Lung (tissue), 12 donors: ENCODE results near the gene PAXX. TPM values are rescaled to one million over a fixed set of nuclear protein-coding genes. Genes with fewer than 3 reads are reported as not detected.
"Not testable (repeated sequence)": the region's sequence is repeated elsewhere in the genome, so short reads cannot be mapped to it uniquely, and the experiment has no call there.

Source experiments
- ATAC-seq: fragments of 200-7000 bp; cut with Tn5 transposase; one replicate; pipeline ENCODE4 v1.9.1; 2020; ENCODE audit warnings: moderate number of reproducible peaks; ENCODE audit not compliant: insufficient read depth, low FRiP score
- DNase-seq, 3 donors: peaks; one replicate each; pipeline ENCODE4 v3.0.0-alpha.2; 2013 to 2017
- H3K27ac ChIP-seq, 2 donors: one replicate each; pipeline ENCODE4 v1.5.1; 2013; ENCODE audit warnings: mild to moderate bottlenecking in 2 of 2, moderate library complexity in 2 of 2, control low read depth in 1 of 2, inconsistent platforms in 1 of 2, low read depth in 1 of 2, low read length in 1 of 2
- H3K27me3 ChIP-seq, 3 donors: one replicate each; pipeline ENCODE4 v1.5.1; 2013; ENCODE audit warnings: low read length in 2 of 3; ENCODE audit not compliant: control insufficient read depth in 3 of 3, insufficient read depth in 3 of 3
- H3K36me3 ChIP-seq, 4 donors: one replicate each; pipeline ENCODE4 v1.5.1; 2013; ENCODE audit warnings: low read length in 4 of 4, mild to moderate bottlenecking in 1 of 4, moderate library complexity in 1 of 4; ENCODE audit not compliant: control insufficient read depth in 4 of 4, insufficient read depth in 4 of 4
- H3K4me1 ChIP-seq, 5 donors: one replicate each; pipeline ENCODE4 v1.5.1; 2013; ENCODE audit warnings: low read length in 5 of 5, mild to moderate bottlenecking in 2 of 5, moderate library complexity in 1 of 5; ENCODE audit not compliant: control insufficient read depth in 5 of 5, insufficient read depth in 5 of 5
- H3K4me3 ChIP-seq: one replicate; pipeline ENCODE4 v1.5.1; 2013; ENCODE audit warnings: mild to moderate bottlenecking, control low read depth, moderate library complexity
- H3K9ac ChIP-seq, 2 donors: one replicate each; pipeline ENCODE4 v1.5.1; 2013; ENCODE audit warnings: low read length in 2 of 2, control low read depth in 1 of 2; ENCODE audit not compliant: insufficient read depth in 1 of 2
- H3K9me3 ChIP-seq, 4 donors: one replicate each; pipeline ENCODE4 v1.5.1; 2013; ENCODE audit warnings: low read length in 3 of 4, mild to moderate bottlenecking in 1 of 4, moderate library complexity in 1 of 4; ENCODE audit not compliant: control insufficient read depth in 4 of 4, insufficient read depth in 3 of 4
- WGBS, 2 donors: extraction: QIAGEN DNeasy Blood & Tissue Kit; methylation state at CpG; one replicate each; pipeline ENCODE4 v1.1.7; 2013; 5-methylcytosine and 5-hydroxymethylcytosine counted together
- polyA plus RNA-seq, 2 donors: library from polyadenylated mRNA; stranded (reverse); fragments of 200-250 nt; gene quantifications; one replicate each; pipeline ENCODE4 v1.2.1, GENCODE V29; 2013
- total RNA-seq, 2 donors: library from RNA; depleted of rRNA in 1 of 2; stranded (reverse); fragments of >200 nt in 1 of 2; gene quantifications; one replicate each; pipeline ENCODE4 v1.2.1, GENCODE V29; 2014 to 2021
- TF ChIP-seq, protein P1 (sequence below): IDR thresholded peaks from 2 replicates; pipeline ENCODE4 v1.5.1; 2012; ENCODE audit warnings: mild to moderate bottlenecking; ENCODE audit errors: control extremely low read depth, extremely low read depth
- donor health status: control.
- donor health status: control.
- donor health status: Bipolar disorder and iron deficiency.
- donor health status: healthy.
- donor health status: DM: yes; HTN: yes; CAD: no.

PAXX gene
- total and polyA plus RNA-seq, 4 donors = 16.6 to 172 (median 59.4) TPM

DNA sequence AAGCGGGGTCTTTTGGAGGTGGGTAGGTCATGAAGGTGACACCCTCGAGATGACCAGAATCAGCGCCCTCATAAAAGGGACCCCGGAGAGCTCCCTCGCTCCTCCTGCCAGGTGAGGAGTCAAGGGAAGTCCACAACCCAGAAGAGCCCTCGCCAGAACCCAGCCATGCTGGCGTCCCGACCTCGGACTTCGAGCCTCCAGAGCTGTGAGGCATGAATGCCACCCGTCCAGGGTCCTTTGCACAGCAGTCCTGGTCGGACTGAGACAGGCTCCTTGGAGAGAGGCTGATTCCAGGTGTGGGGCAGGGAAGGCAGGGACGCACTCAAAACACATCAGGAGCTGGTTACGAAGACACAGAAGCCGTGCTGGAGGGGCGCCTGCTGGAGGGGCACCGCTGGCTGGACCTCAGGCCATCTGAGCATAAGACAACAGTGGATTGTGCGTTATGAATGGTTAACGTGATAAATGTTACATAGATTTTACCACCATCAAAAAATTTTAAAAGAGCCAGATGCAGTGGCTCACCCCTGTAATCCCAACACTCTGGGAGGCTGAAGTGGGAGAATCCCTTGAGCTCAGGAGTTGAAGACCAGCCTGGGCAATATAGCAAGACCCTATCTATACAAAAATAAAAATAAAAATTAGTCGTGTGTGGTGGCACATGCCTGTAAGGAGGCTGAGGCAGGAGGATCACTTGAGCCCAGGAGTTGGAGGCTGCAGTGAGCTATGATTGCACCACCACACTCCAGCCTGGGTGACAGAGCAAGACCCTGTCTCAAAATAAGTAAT lies 9.8 kb downstream of the PAXX start:
- 86 to 94% methylated on average over 19 to 20 of the region's 20 CpGs for WGBS, 2 donors
- peaks cover 0 to 8% (median 3%) of the 10 kb centered on the region in 5 donors for H3K4me1 ChIP-seq

DNA sequence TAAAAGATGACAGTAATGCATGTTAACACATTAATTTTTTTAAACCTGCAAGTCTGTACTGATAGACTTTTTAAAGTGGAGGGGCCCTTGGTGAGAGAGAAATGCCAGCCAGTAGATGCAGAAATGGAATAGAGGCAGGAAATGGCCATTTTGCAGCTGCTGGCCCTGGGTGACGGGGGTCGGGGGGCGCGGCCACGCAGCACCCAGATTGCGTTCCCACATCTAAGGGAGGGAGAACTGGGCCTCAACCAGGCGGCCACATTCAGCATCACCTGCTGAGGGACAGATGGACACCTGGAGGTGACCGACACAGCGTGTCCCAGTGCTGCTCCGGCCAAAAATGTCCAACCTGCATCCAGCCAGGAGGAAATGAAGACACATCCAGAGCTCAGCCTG lies 10.4 kb downstream of the PAXX start:
- no peak overlapping the region for H3K4me3 ChIP-seq
- no peak for ATAC-seq
- H3K27me3 ChIP-seq = no peaks in the 10 kb centered on the region
- DNase-seq = no peak
- TF ChIP-seq, protein P1, sequence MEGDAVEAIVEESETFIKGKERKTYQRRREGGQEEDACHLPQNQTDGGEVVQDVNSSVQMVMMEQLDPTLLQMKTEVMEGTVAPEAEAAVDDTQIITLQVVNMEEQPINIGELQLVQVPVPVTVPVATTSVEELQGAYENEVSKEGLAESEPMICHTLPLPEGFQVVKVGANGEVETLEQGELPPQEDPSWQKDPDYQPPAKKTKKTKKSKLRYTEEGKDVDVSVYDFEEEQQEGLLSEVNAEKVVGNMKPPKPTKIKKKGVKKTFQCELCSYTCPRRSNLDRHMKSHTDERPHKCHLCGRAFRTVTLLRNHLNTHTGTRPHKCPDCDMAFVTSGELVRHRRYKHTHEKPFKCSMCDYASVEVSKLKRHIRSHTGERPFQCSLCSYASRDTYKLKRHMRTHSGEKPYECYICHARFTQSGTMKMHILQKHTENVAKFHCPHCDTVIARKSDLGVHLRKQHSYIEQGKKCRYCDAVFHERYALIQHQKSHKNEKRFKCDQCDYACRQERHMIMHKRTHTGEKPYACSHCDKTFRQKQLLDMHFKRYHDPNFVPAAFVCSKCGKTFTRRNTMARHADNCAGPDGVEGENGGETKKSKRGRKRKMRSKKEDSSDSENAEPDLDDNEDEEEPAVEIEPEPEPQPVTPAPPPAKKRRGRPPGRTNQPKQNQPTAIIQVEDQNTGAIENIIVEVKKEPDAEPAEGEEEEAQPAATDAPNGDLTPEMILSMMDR = no peak
- H3K36me3 ChIP-seq = no peaks in the 10 kb centered on the region
- no peak overlapping the region for H3K27ac ChIP-seq
- H3K9ac ChIP-seq = no peak overlapping the region
- WGBS, 2 donors = 88 to 92% methylated on average over 10 of the region's 10 CpGs
- peaks cover 0 to 8% (median 0%) of the 10 kb centered on the region in 5 donors for H3K4me1 ChIP-seq
- H3K9me3 ChIP-seq = peaks cover 0 to 2% (median 0%) of the 10 kb centered on the region in 4 donors

More for the DNA sequence above, 9.8 kb downstream of the PAXX start:
- no peaks in the 10 kb centered on the region for H3K27me3 ChIP-seq
- ATAC-seq (no peak), DNase-seq (no peak)
- H3K9me3 ChIP-seq = peaks cover 0 to 2% (median 0%) of the 10 kb centered on the region in 4 donors
- no peaks in the 10 kb centered on the region for H3K36me3 ChIP-seq
- no peak overlapping the region for H3K27ac ChIP-seq
- no peak overlapping the region for H3K9ac ChIP-seq
- no peak overlapping the region for H3K4me3 ChIP-seq
- TF ChIP-seq, protein P1 = no peak

DNA sequence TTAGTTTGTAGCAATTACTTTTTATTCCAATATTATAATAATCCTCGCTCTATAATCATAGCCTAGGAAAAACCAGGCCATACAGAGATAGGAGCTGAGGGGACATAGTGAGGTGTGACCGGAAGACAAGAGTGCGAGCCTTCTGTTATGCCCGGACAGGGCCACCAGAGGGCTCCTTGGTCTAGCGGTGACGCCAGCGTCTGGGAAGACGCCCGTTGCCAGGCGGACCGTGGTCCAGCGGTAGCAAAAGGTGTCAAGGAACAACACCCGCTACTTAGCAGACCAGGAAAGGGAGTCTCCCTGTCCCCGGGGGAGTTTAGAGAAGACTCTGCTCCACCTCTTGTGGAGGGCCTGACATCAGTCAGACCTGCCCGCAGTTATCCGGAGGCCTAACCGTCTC lies 12.1 kb downstream of the PAXX start:
- not testable (repeated sequence) for H3K27me3 ChIP-seq, DNase-seq, H3K4me1 ChIP-seq, H3K9me3 ChIP-seq, H3K36me3 ChIP-seq, H3K4me3 ChIP-seq, H3K27ac ChIP-seq, H3K9ac ChIP-seq, ATAC-seq
- whole genome bisulfite sequencing, 2 donors = 41 to 45% methylated on average over 17 of the region's 17 CpGs
- TF ChIP-seq, protein P1 = peak; percentile 5
